Measurements from ENCODE around the gene KRT85.
"Not testable (repeated sequence)": the region's sequence is repeated elsewhere in the genome, so short reads cannot be mapped to it uniquely, and the experiment has no call there.

KRT85 gene

DNA sequence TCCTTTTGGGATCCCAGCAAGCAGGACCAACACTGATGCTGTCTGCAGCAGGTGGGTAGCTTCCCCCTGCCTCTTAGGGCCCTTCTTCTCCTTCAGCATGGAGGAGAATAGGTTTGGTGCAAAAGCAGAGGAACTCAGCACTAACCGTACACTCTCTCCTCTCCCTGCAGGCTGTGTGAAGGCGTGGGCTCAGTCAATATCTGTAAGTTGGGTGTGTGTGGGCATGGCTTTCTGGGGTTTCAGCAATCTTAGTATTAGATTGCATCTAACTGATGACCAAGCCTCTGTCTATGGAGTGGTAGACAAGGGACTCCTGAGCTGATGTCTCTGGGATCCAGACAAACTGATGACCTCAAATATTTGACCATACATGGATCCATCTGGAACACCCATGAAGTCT is 14.3 kb downstream of the KRT85 start:
- Mint-ChIP-seq H3K4me3 (no peak overlapping the region), H3K9me3 (no peaks in the 10 kb centered on the region), H3K27me3 (peaks cover 6% of the 10 kb centered on the region), H3K4me1 (peaks cover 24% of the 10 kb centered on the region), H3K36me3 (ENCODE audit: low read depth) (no peaks in the 10 kb centered on the region), H3K27ac (no peak overlapping the region)
- DNase-seq, result no peak
- ATAC-seq, result no peak

- Mint-ChIP-seq H3K4me3 (no peak overlapping the region), H3K27ac (peak overlapping the region; percentile 11), H3K36me3 (ENCODE audit: low read depth) (no peaks in the 10 kb centered on the region), H3K27me3 (peaks cover 6% of the 10 kb centered on the region), H3K9me3 (no peaks in the 10 kb centered on the region), H3K4me1 (peaks cover 18% of the 10 kb centered on the region)
- ATAC-seq (peak; percentile 85), DNase-seq (peak; percentile 39)
Measured at GRCh38 chr12:52351196-52352059, 15.9 kb downstream of the KRT85 start.

- Mint-ChIP-seq H3K27ac (no peak overlapping the region), H3K4me3 (no peak overlapping the region), H3K36me3 (ENCODE audit: low read depth) (no peaks in the 10 kb centered on the region), H3K9me3 (no peaks in the 10 kb centered on the region), H3K27me3 (peaks cover 6% of the 10 kb centered on the region), H3K4me1 (peaks cover 18% of the 10 kb centered on the region)
- no peak for DNase-seq
- no peak for ATAC-seq
Measured at GRCh38 chr12:52350786-52351185, 16.5 kb downstream of the KRT85 start.

DNA sequence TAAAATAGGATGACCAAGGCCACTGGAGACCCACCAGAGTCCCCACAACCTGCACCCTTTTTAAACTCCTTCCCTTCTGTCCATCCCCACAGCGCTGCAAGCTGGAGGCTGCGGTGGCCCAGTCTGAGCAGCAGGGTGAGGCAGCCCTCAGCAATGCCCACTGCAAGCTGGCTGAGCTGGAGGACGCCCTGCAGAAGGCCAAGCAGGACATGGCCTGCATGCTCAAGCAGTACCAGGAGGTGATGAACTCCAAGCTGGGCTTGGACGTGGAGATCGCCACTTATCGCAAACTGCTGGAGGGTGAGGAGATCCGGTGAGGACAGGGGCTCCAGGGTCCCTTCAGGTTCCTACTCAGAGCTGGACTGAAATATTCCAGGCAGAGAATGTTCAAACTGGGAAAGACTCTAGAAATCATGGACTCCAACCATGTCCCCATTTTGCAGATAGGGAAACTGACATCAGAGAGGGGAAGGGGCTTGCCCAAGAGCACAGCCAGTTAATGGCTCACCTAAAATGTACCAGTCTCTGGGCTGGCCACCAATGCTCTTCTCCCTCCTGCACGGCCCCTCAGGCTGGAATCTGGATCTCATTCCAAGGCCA is 17.2 kb downstream of the KRT85 start:
- Mint-ChIP-seq H3K4me3 (no peak overlapping the region), H3K9me3 (no peaks in the 10 kb centered on the region)

GRCh38 chr12:52349196-52349595 is 18.1 kb downstream of the KRT85 start:
- H3K9me3 Mint-ChIP-seq, result no peaks in the 10 kb centered on the region
- peaks cover 6% of the 10 kb centered on the region for H3K27me3 Mint-ChIP-seq
- no peaks in the 10 kb centered on the region for H3K36me3 Mint-ChIP-seq (ENCODE audit: low read depth)
- DNase-seq (no peak), ATAC-seq (no peak)
- no peak overlapping the region for H3K4me3 Mint-ChIP-seq
- no peak overlapping the region for H3K27ac Mint-ChIP-seq
- peaks cover 18% of the 10 kb centered on the region for H3K4me1 Mint-ChIP-seq

More for the DNA sequence above, 17.2 kb downstream of the KRT85 start:
- no peaks in the 10 kb centered on the region for H3K36me3 Mint-ChIP-seq (ENCODE audit: low read depth)
- no peak for DNase-seq
- H3K27me3 Mint-ChIP-seq, result peaks cover 6% of the 10 kb centered on the region
- ATAC-seq, result no peak
- peaks cover 18% of the 10 kb centered on the region for H3K4me1 Mint-ChIP-seq
- no peak overlapping the region for H3K27ac Mint-ChIP-seq

DNA sequence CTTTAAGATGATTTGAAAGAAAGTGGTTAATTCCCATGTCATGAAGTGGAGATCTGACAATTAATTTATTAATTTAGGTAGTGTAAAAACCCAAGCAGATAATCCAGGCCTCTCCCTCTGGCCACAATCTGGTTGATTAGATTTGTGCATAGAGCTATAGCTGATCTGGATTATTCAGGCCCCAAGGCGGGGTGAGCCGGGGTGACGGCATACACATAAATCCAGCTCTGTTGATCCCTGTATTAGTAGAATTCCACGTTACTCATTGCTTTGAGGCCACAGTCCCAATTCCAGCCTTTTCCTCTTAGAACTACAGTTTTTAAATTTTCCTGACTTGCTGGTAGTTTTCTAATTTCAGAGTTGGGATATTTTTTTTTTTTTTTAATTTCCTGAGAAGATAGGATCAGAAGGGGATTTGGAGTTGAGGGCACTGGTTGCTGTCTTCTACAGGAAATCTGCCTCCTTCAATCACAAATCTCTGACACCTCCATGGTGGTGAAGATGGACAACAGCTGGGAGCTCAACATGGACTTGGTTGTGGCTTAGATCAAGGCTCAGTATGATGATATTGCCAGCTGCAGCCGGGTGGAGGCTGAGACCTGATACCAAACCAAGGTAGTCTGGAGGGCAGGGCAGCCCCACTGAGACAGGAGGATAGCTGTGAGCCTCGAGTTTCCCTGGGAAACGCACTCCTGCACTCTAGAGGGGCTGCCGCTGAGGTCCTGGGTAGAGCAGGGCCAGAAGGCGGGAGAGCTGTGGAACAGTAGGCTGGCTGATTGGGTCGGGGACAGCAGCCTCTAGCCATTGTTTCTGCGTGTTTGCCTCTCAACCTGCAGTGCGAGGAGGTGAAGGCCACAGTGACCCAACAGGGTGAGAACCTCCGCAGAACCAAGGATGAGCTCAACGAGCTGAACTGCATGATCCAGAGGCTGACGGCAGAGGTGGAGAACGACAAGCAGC is 19.4 kb downstream of the KRT85 start:
- Mint-ChIP-seq H3K9me3 (no peaks in the 10 kb centered on the region), H3K27ac (no peak overlapping the region), H3K4me3 (no peak overlapping the region), H3K36me3 (ENCODE audit: low read depth) (no peaks in the 10 kb centered on the region), H3K4me1 (peaks cover 16% of the 10 kb centered on the region), H3K27me3 (peaks cover 6% of the 10 kb centered on the region)
- DNase-seq (no peak), ATAC-seq (no peak)

- no peak for ATAC-seq
- H3K27ac Mint-ChIP-seq, result no peak overlapping the region
Measured at GRCh38 chr12:52347016-52347415, 20.3 kb downstream of the KRT85 start.

GRCh38 chr12:52346593-52346992 is 20.7 kb downstream of the KRT85 start:
- DNase-seq, result no peak
- Mint-ChIP-seq H3K9me3 (no peaks in the 10 kb centered on the region), H3K4me3 (no peak overlapping the region), H3K4me1 (peaks cover 5% of the 10 kb centered on the region), H3K27me3 (peaks cover 4% of the 10 kb centered on the region), H3K27ac (no peak overlapping the region), H3K36me3 (ENCODE audit: low read depth) (no peaks in the 10 kb centered on the region)
- ATAC-seq, result no peak

More at GRCh38 chr12:52347016-52347415, 20.3 kb downstream of the KRT85 start:
- Mint-ChIP-seq H3K27me3 (peaks cover 6% of the 10 kb centered on the region), H3K4me1 (peaks cover 8% of the 10 kb centered on the region), H3K36me3 (ENCODE audit: low read depth) (no peaks in the 10 kb centered on the region), H3K4me3 (no peak overlapping the region), H3K9me3 (no peaks in the 10 kb centered on the region)
- no peak for DNase-seq

DNA sequence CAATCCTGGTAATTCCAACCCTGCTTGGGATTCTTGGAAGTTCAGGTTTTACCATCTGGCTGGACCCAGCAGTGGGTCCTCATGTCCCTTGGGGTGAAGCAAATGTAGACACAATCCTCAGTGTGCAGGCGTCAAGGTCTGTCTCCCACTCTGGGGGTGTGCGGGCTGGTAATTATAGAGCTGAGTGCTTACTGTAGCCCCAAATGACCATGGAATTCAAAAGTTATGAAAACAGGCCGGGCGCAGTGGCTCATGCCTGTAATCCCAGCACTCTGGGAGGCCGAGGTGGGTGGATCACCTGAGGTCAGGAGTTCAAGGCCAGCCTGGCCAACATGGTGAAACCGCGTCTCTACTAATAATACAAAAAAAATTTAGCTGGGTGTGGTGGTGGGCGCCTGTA is 22.2 kb downstream of the KRT85 start:
- not testable (repeated sequence) for H3K4me1 Mint-ChIP-seq; DNase-seq; H3K27ac Mint-ChIP-seq; ATAC-seq; H3K9me3 Mint-ChIP-seq; H3K4me3 Mint-ChIP-seq; H3K27me3 Mint-ChIP-seq; H3K36me3 Mint-ChIP-seq (ENCODE audit: low read depth)

GRCh38 chr12:52344111-52344510 is 23.2 kb downstream of the KRT85 start:
- ATAC-seq, result no peak
- H3K9me3 Mint-ChIP-seq, result no peaks in the 10 kb centered on the region
- H3K27ac Mint-ChIP-seq, result no peak overlapping the region
- no peak for DNase-seq
- no peak overlapping the region for H3K4me3 Mint-ChIP-seq
- no peaks in the 10 kb centered on the region for H3K27me3 Mint-ChIP-seq
- H3K36me3 Mint-ChIP-seq (ENCODE audit: low read depth), result no peaks in the 10 kb centered on the region
- no peaks in the 10 kb centered on the region for H3K4me1 Mint-ChIP-seq

DNA sequence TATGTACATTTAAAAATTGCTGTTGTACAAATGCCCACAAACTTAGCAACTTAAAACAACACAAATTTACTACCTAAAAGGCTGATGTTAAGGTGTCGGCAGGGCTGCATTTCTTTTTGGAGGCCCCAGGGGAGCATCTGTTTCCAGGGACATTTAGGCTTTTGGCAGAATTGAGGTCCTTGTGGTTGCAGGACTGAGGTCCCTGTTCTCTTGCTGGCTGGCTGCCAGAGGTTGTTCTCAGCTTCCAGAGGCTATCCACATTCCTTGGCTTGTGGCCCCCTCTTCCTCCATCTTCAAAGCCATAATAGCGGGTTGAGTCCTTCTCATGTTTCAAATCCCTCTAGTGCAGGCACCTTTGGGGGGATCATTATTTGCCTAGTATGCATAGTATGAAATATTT is 23.7 kb downstream of the KRT85 start:
- Mint-ChIP-seq H3K36me3 (ENCODE audit: low read depth) (no peaks in the 10 kb centered on the region), H3K9me3 (no peaks in the 10 kb centered on the region), H3K4me1 (no peaks in the 10 kb centered on the region), H3K4me3 (no peak overlapping the region), H3K27ac (no peak overlapping the region), H3K27me3 (no peaks in the 10 kb centered on the region)
- ATAC-seq (no peak), DNase-seq (no peak)

DNA sequence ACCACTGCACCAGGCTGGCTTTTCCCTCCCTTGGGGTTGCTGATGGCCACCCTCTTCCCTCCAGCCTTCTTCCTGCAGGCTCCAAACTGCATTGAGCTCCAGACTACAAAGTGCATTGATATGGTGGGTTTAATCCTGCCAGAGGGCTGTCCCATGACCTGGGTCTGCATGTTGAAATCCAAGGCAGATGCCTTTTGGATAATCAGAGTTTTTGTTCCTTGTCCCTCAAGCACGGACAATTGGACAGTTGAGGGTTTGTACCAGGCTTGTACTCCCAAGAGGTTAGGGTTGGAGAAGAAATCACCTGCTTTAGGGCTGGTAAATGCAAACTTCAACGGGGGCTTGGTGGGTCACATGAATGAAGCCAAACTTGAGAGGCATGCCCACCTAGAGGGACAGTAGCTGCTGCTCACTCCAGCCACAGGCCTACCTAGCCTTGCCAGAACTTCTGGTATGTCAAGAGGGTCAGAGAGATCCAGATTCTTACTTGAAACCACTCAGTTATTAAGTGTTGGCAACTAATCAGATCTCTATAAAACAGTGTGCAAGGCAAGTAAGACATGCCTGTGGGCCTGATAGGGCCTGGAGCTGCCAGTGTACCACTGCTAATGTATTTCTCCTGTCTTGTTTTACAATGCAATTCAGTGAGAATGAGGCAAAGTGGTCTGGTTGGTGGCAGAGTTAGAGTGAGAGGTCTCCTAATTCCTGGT is 24.3 kb downstream of the KRT85 start:
- H3K27ac Mint-ChIP-seq, result no peak overlapping the region
- no peaks in the 10 kb centered on the region for H3K36me3 Mint-ChIP-seq (ENCODE audit: low read depth)
- DNase-seq (no peak), ATAC-seq (no peak)
- no peaks in the 10 kb centered on the region for H3K9me3 Mint-ChIP-seq
- H3K4me3 Mint-ChIP-seq, result no peak overlapping the region
- no peaks in the 10 kb centered on the region for H3K4me1 Mint-ChIP-seq
- H3K27me3 Mint-ChIP-seq, result no peaks in the 10 kb centered on the region

DNA sequence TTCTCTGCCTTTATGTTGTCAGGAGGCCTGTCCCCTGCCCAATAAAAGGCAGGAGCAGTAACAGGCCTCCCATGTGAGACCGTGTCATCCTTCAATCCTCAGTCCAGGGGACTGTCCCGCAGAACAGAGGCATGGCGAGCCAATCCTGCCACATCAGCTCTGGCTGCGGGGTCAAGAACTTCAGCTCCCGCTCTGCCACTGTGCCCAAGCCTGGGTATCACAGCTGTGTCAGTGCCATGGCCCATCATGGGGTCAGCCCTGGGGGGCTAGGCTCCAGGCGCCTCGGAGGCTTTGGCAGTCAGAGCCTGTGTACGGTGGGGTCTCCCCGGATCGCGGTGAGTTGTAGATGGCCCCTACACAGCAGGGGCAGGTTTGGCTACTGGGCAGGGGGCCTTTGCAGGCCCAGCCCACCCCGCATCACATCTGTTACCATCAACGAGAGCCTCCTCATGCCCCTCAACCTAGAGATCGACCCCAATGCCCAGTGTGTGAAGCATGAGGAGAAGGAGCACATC is 26.2 kb downstream of the KRT85 start:
- no peaks in the 10 kb centered on the region for H3K27me3 Mint-ChIP-seq
- H3K4me1 Mint-ChIP-seq, result peaks cover 8% of the 10 kb centered on the region
- H3K27ac Mint-ChIP-seq, result no peak overlapping the region
- no peaks in the 10 kb centered on the region for H3K9me3 Mint-ChIP-seq
- ATAC-seq, result no peak
- no peak for DNase-seq
- no peaks in the 10 kb centered on the region for H3K36me3 Mint-ChIP-seq (ENCODE audit: low read depth)
- H3K4me3 Mint-ChIP-seq, result no peak overlapping the region

Data from activated naive CD8-positive, alpha-beta T cell treated with anti-CD3 and anti-CD28 coated beads, Interleukin-2, amount 50 U/mL, for 24 hours (primary cell).